ENCODE results near the gene SORCS2. TPM values are rescaled to one million over a fixed set of nuclear protein-coding genes. Genes with fewer than 3 reads are reported as not detected.

The SORCS2 gene
- total RNA-seq, 6 experiments from 2014 or later, result 0.18 to 6.2 (median 3.1) TPM

DNA sequence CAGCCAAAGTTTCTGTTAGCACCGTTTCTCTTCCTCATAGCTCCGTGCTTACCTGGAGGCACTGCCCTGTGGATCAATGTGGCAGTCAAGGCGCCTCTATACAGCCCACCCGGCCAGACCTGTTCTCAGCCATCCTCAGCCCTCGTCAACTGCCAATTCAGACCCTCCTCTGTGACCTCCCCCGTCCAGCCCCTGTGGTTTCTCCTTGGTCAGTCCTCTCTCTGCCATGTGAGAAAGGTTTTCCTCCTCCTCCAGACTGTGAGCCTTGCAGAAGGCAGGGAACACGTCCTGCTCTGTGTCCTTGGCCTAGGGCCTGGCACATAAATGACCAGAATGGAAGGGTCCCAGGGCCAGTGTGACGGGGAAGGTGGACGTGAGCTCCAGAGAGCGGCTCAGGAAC is 417.0 kb downstream of the SORCS2 start:
- DNase-seq (no peak), ATAC-seq (no peak)
- H3K9me3 ChIP-seq, result no peaks in the 10 kb centered on the region
- H3K4me3 ChIP-seq, result no peak overlapping the region
- no peak overlapping the region for H3K27ac ChIP-seq
- WGBS (ENCODE audit: insufficient coverage, low coverage, low lambda C conversion rate, missing lambda C conversion rate), result 75% methylated on average over 9 of the region's 10 CpGs
- intact Hi-C loops (cut with DNase I), result no loop called here
- no peaks in the 10 kb centered on the region for H3K36me3 ChIP-seq
- H3K4me1 ChIP-seq, result no peaks in the 10 kb centered on the region
- H3K27me3 ChIP-seq, result no peaks in the 10 kb centered on the region
- TF ChIP-seq, protein P1, sequence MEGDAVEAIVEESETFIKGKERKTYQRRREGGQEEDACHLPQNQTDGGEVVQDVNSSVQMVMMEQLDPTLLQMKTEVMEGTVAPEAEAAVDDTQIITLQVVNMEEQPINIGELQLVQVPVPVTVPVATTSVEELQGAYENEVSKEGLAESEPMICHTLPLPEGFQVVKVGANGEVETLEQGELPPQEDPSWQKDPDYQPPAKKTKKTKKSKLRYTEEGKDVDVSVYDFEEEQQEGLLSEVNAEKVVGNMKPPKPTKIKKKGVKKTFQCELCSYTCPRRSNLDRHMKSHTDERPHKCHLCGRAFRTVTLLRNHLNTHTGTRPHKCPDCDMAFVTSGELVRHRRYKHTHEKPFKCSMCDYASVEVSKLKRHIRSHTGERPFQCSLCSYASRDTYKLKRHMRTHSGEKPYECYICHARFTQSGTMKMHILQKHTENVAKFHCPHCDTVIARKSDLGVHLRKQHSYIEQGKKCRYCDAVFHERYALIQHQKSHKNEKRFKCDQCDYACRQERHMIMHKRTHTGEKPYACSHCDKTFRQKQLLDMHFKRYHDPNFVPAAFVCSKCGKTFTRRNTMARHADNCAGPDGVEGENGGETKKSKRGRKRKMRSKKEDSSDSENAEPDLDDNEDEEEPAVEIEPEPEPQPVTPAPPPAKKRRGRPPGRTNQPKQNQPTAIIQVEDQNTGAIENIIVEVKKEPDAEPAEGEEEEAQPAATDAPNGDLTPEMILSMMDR (IDR thresholded peaks at IDR 0.05), result no peak
- TF ChIP-seq POLR2A (IDR thresholded peaks at IDR 0.05), result no peak

DNA sequence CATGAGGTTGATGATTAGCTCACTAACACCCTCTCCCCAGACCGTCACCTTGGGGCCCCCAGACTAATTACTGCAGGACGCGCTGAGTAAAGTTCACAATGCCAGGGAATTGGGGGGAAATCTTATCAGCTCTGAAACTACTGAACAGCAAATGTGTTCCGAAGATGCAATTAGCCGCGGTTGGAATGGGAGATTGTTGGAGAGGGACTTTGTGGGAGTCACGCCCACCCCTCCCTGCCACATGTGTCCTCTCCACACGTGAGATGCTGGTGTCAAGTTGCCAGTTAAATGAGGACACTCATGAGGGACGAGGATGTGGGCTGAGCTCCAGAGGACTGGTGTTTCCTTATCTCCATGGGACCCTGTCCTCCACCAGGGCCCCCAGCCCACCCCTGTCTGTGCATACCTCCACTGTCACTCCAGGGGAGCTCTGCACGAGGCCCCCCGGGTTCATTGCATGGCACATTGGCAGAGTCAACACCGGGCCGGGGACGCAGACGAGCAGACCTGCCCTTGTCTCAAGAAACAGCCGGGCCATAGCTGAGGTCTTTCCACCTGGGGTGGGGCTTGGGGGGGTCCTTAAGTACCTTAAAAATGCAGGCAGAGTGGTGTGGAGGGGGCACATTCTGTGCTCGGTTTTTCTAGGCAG is 417.8 kb downstream of the SORCS2 start:
- Histone ChIP-seq H3K9me3 (no peaks in the 10 kb centered on the region), H3K4me1 (no peaks in the 10 kb centered on the region), H3K27ac (no peak overlapping the region), H3K36me3 (no peaks in the 10 kb centered on the region), H3K27me3 (no peaks in the 10 kb centered on the region), H3K4me3 (no peak overlapping the region)
- intact Hi-C loops (cut with DNase I), result no loop called here
- ATAC-seq (no peak), DNase-seq (no peak)
- WGBS (ENCODE audit: insufficient coverage, low coverage, low lambda C conversion rate, missing lambda C conversion rate), result 52% methylated on average over 3 of the region's 17 CpGs
- TF ChIP-seq, protein P1 (IDR thresholded peaks at IDR 0.05), result no peak
- TF ChIP-seq POLR2A (IDR thresholded peaks at IDR 0.05), result no peak

DNA sequence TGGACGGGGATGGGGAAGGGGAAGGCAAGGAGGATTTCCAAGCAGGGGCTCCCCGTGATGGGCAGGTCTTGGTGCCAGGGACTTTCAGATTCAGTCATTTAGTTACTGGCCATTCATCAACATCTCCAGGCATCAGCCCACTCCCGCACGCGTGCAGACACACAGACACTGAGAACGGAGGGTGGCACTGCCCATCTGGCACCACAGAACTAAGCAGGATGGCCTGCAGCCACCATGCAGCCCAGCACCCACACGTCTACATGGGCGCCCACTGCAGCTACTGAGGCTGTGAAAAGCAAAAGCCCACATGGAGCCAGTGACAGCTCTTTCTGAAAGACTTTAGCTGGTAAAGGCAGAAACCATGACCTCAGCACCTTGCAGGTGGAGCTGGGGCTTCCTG is 418.5 kb downstream of the SORCS2 start:
- no peak for TF ChIP-seq POLR2A (IDR thresholded peaks at IDR 0.05)
- TF ChIP-seq, protein P1 (IDR thresholded peaks at IDR 0.05), result no peak

DNA sequence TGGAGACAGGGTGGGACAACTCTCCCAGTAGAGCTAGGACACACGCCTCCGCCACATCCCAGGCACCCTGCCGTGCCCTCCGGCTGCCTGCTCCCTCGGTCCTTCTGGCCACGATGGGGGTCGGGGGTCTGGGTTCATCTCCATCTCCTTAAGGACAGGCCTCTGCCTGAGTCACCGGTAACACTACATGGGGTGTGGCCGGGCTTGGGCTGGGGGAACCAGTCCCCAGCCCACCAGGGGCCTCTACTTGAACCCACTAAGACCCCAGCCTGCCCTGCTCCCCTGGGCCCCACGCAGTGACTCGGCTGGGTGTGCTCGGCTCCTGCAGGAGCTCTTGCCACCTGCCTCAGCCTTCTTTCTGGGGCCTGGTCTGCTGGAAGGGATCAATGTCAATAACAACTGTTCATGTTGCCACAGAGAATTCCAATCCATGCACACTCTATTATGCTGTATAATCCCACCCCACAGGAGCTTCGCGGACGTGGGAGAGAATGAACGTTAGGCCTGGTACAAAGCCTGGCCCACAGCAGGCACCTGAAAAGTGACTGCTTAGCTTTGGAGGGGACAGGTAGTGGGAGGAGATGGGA is 420.1 kb downstream of the SORCS2 start:
- ATAC-seq (no peak), DNase-seq (no peak)
- no peaks in the 10 kb centered on the region for H3K36me3 ChIP-seq
- H3K27me3 ChIP-seq, result no peaks in the 10 kb centered on the region
- H3K9me3 ChIP-seq, result no peaks in the 10 kb centered on the region
- H3K4me1 ChIP-seq, result no peaks in the 10 kb centered on the region
- 92% methylated on average over 6 of the region's 16 CpGs for WGBS (ENCODE audit: insufficient coverage, low coverage, low lambda C conversion rate, missing lambda C conversion rate)
- no peak overlapping the region for H3K4me3 ChIP-seq
- intact Hi-C loops (cut with DNase I), result no loop called here
- H3K27ac ChIP-seq, result no peak overlapping the region
- TF ChIP-seq, protein P1 (IDR thresholded peaks at IDR 0.05), result no peak
- TF ChIP-seq POLR2A (IDR thresholded peaks at IDR 0.05), result no peak

More for the DNA sequence above, 418.5 kb downstream of the SORCS2 start:
- Histone ChIP-seq H3K9me3 (no peaks in the 10 kb centered on the region), H3K4me3 (no peak overlapping the region), H3K27me3 (no peaks in the 10 kb centered on the region), H3K36me3 (no peaks in the 10 kb centered on the region), H3K27ac (no peak overlapping the region), H3K4me1 (no peaks in the 10 kb centered on the region)
- intact Hi-C loops (cut with DNase I), result no loop called here
- no peak for DNase-seq
- no CpG with 5 or more reads among the region's 8 CpGs for WGBS (ENCODE audit: insufficient coverage, low coverage, low lambda C conversion rate, missing lambda C conversion rate)
- no peak for ATAC-seq

Measured in right lobe of liver (tissue), 6 donors.